K562 (cell line): ENCODE data around the gene EFS. TPM values are rescaled to one million over a fixed set of nuclear protein-coding genes. Genes with fewer than 3 reads are reported as not detected.

Experiments
- ATAC-seq: fragments of 200-7000 bp; cut with Tn5 transposase; 3 replicates; pipeline ENCODE4 v1.9.1; 2020; ENCODE audit warnings: moderate library complexity
- BruUV-seq: library from RNA; stranded (reverse); fragments of 400-500 nt; replicated peaks from 2 replicates; lab custom pipeline; 2021; lab: Mats Ljungman, UMichigan
- CTCF ChIA-PET: fragments of 300-600 bp; formaldehyde crosslinking; extraction: SDS; loops from one replicate; lab custom pipeline; 2021; ENCODE audit warnings: low intra/inter-chr PET ratio; lab: Yijun Ruan, JAX
- POLR2A ChIA-PET: fragments of 300-600, 350-650 bp; sonication (Branson Sonifier 250); formaldehyde crosslinking; extraction: SDS; loops from one replicate; lab custom pipeline; 2021; ENCODE audit warnings: antibody characterized with exemption, inconsistent platforms; lab: Yijun Ruan, JAX
- DNase-seq, 4 experiments: peaks; one replicate each; pipeline versions ENCODE4 v3.0.0 to v3.0.0-alpha.2; 2011 to 2018; ENCODE audit warnings: low spot score in 3 of 4, mixed read lengths in 3 of 4; ENCODE audit errors: extremely low read depth in 1 of 4
- FAIRE-seq: peaks from 2 replicates; lab custom pipeline; 2011; peaks lifted over from hg19 to GRCh38; lab: Jason Lieb, UNC
- H2AFZ ChIP-seq: 2 replicates; pipeline ENCODE4 v1.6.0; 2011; ENCODE audit warnings: low read depth, low read length, control low read depth, inconsistent platforms
- H3K27ac ChIP-seq: fragments of 200-600 bp; 3 replicates; pipeline ENCODE4 v1.8.0; 2011; ENCODE audit warnings: low read depth, mild to moderate bottlenecking, control low read depth, inconsistent platforms, low read length, moderate library complexity, mixed read lengths; ENCODE audit errors: extremely low read depth
- H3K27me3 ChIP-seq, 2 experiments: fragments of 300-600 bp in 1 of 2; 2 replicates in 1 of 2; 3 replicates in 1 of 2; pipeline versions ENCODE4 v1.6.0 to v1.8.0; 2011; ENCODE audit warnings: inconsistent platforms in 2 of 2, low read length in 2 of 2, mild to moderate bottlenecking in 1 of 2, mixed read lengths in 1 of 2, moderate library complexity in 1 of 2; ENCODE audit not compliant: control insufficient read depth in 2 of 2, insufficient read depth in 2 of 2
- H3K36me3 ChIP-seq: fragments of 300-600 bp; 3 replicates; pipeline ENCODE4 v1.8.0; 2011; ENCODE audit warnings: mild to moderate bottlenecking, low read length, inconsistent platforms; ENCODE audit not compliant: control insufficient read depth, insufficient read depth
- H3K4me1 ChIP-seq, 2 experiments: fragments of 200-600 bp in 1 of 2; replicated peaks in 1 of 2; 2 replicates in 1 of 2; 3 replicates in 1 of 2; pipeline versions ENCODE4 v1.5.1 to v1.8.0; 2011; ENCODE audit warnings: inconsistent platforms in 2 of 2, low read length in 2 of 2, mild to moderate bottlenecking in 1 of 2, mixed read lengths in 1 of 2, moderate library complexity in 1 of 2; ENCODE audit not compliant: control insufficient read depth in 2 of 2, insufficient read depth in 2 of 2
- H3K4me2 ChIP-seq: 2 replicates; pipeline ENCODE4 v1.6.1; 2011; ENCODE audit warnings: low read length, control low read depth, inconsistent platforms, mixed read lengths; ENCODE audit not compliant: insufficient read depth
- H3K4me3 ChIP-seq: fragments of 200-600 bp; sonication (generic), shearing (Covaris generic); 2 replicates; pipeline ENCODE4 v1.5.1; 2016; ENCODE audit warnings: control low read depth, inconsistent platforms
- H3K79me2 ChIP-seq: fragments of 200-600 bp; 3 replicates; pipeline ENCODE4 v1.8.0; 2011; ENCODE audit warnings: low read length, inconsistent platforms; ENCODE audit not compliant: control insufficient read depth, insufficient read depth
- H3K9ac ChIP-seq, 2 experiments: 2 replicates each; pipeline versions ENCODE4 v1.6.0 to v1.6.1; 2011; ENCODE audit warnings: low read depth in 2 of 2, low read length in 2 of 2, control low read depth in 1 of 2, inconsistent platforms in 1 of 2, mild to moderate bottlenecking in 1 of 2, mixed read lengths in 1 of 2; ENCODE audit not compliant: insufficient read depth in 1 of 2
- H3K9me1 ChIP-seq: one replicate; pipeline ENCODE4 v1.6.0; 2011; ENCODE audit warnings: inconsistent platforms, mild to moderate bottlenecking, low read length, moderate library complexity; ENCODE audit not compliant: control insufficient read depth, insufficient read depth
- H3K9me3 ChIP-seq: replicated peaks from 2 replicates; pipeline ENCODE4 v1.5.1; 2011; ENCODE audit warnings: low read depth, low read length, inconsistent platforms; ENCODE audit not compliant: control insufficient read depth, insufficient read depth
- H4K20me1 ChIP-seq: replicated peaks from 2 replicates; pipeline ENCODE4 v1.6.1; 2011; ENCODE audit warnings: low read length, inconsistent platforms, mixed read lengths; ENCODE audit not compliant: control insufficient read depth, insufficient read depth
- BMI1 ChIP-seq: fragments of 150-350 bp; IDR thresholded peaks from 2 replicates; pipeline ENCODE4 v1.6.1; 2014; ENCODE audit warnings: low read length
- CBX8 ChIP-seq: fragments of 200-600 bp; sonication (generic); IDR thresholded peaks from 2 replicates; pipeline ENCODE4 v1.6.1; 2012; ENCODE audit warnings: borderline replicate concordance, mixed run types, low read depth, mild to moderate bottlenecking, moderate library complexity, mixed read lengths, low read length, control low read depth, inconsistent platforms; ENCODE audit not compliant: poor library complexity, severe bottlenecking; ENCODE audit errors: extremely low read depth
- SMARCB1 ChIP-seq: IDR thresholded peaks from 2 replicates; pipeline ENCODE4 v1.6.1; 2011; ENCODE audit warnings: improper control_type of control experiment, low read depth; ENCODE audit not compliant: insufficient read length
- WHSC1 ChIP-seq: IDR thresholded peaks from one replicate; pipeline ENCODE4 v1.6.1; 2012; ENCODE audit warnings: low read length, control low read depth, inconsistent platforms
- ZKSCAN1 ChIP-seq: fragments of 150-350 bp; IDR thresholded peaks from 2 replicates; pipeline ENCODE4 v1.6.1; 2016; ENCODE audit warnings: low read depth, low read length
- ZNF124 ChIP-seq: sonication (generic); formaldehyde crosslinking; IDR thresholded peaks from 2 replicates; pipeline ENCODE4 v1.8.1; 2022; ENCODE audit warnings: missing genetic modification reagents
- ZNF318 ChIP-seq, 2 experiments: fragments of 450-650 bp; IDR thresholded peaks; 2 replicates each; pipeline ENCODE4 v1.6.1; 2016; ENCODE audit warnings: mild to moderate bottlenecking in 2 of 2, borderline replicate concordance in 1 of 2, low read depth in 1 of 2, moderate library complexity in 1 of 2
- WGBS: fragments of 100-300 bp; shearing (Covaris generic); methylation state at CpG from one replicate; pipeline ENCODE4 v1.1.6; 2016; ENCODE audit warnings: low coverage, mixed read lengths; ENCODE audit not compliant: insufficient coverage; ENCODE audit errors: missing lambda C conversion rate; 5-methylcytosine and 5-hydroxymethylcytosine counted together
- in situ Hi-C: fragments of 300-500 bp; cut with MboI; formaldehyde crosslinking; loops from 4 replicates; pipeline ENCODE4 v1.15.0; 2018; ENCODE audit warnings: inconsistent platforms, mixed read lengths
- intact Hi-C: fragments of 100-400 bp; cut with micrococcal nuclease; formaldehyde crosslinking; loops from 2 replicates; pipeline ENCODE4 v1.14.2; 2022
- polyA plus RNA-seq, 8 experiments: library from polyadenylated mRNA; depleted of rRNA in 4 of 8; stranded (reverse) in 5 of 8; unstranded in 3 of 8; fragments of >200 nt; fragmentation: Nextera tagmentation in 2 of 8; fragmentation: Illumina TruSeq in 1 of 8; extraction: Ambion mirVana in 2 of 8; extraction: Trizol in 1 of 8; gene quantifications; 2 replicates each; pipeline versions ENCODE4 v1.2.1 to v1.2.3, GENCODE V29; 2011 to 2014; ENCODE audit warnings: inconsistent platforms in 1 of 8, missing spikeins in 1 of 8
- total RNA-seq, 7 experiments: library from RNA; depleted of rRNA in 6 of 7; stranded (reverse); fragments of >200 nt in 6 of 7; fragmentation: Illumina TruSeq in 2 of 7; extraction: Trizol in 2 of 7; gene quantifications; 2 replicates each; pipeline versions ENCODE4 v1.2.1 to v1.2.3, GENCODE V29; 2011 to 2021; ENCODE audit warnings: low replicate concordance in 1 of 7
- TF ChIP-seq, protein P1 (sequence below): IDR thresholded peaks from 3 replicates; pipeline ENCODE4 v1.6.1; 2011; ENCODE audit warnings: borderline replicate concordance, mild to moderate bottlenecking, moderate library complexity; ENCODE audit not compliant: insufficient read length; ENCODE audit errors: extremely low read depth
- TF ChIP-seq, protein P2 (sequence below): sonication (generic); formaldehyde crosslinking; IDR thresholded peaks from 2 replicates; pipeline ENCODE4 v1.8.1; 2022; ENCODE audit warnings: missing genetic modification reagents

Gene EFS
- total and polyA plus RNA-seq, 9 of the 15 experiments (the other 6 are each of a cell fraction or from before 2014, with no cell fraction given): 0.01 to 0.03 TPM; not detected in 7

DNA sequence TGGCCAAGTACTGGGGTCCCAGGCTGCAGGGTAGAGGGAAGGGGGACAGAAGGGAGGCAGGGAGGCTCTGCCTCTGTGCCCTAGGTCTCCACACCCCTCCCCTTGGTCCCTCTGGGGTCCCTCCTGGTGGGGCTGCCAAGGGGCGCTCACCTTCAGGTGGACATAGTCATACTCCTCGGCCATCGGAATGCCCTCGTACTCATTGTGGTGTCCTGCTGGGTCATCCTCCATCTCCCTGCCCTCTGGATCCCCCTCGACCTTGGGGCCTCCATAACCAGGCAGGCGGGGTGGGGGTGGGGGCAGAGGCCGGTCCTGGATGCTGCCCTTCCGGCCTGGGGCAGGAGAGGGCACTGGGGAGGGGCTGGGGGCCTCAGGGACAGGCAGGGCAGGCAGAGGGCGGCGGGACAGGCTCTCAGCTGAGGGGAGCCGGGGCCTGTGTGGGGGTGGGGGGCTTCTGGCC lies 5.8 kb downstream of the EFS start:
- FAIRE-seq: no peak
- H3K36me3 ChIP-seq: no peaks in the 10 kb centered on the region
- in situ Hi-C loops (no loop called here), intact Hi-C loops (no loop called here)
- H2AFZ ChIP-seq: no peak overlapping the region
- BruUV-seq: no TSS peak
- WGBS: 11% methylated on average over 4 of the region's 11 CpGs
- no peak overlapping the region for H3K4me3 ChIP-seq
- DNase-seq: no peak
- H4K20me1 ChIP-seq: no peaks in the 10 kb centered on the region; the same call in 1 of the 2 replicates
- peaks cover 0 to 5% of the 10 kb centered on the region in 2 experiments; a peak in 3 of 5 replicates for H3K4me1 ChIP-seq
- no peak overlapping the region for H3K9ac ChIP-seq
- POLR2A ChIA-PET: no interaction called here
- no peak overlapping the region for H3K27ac ChIP-seq
- H3K4me2 ChIP-seq: no peak overlapping the region
- H3K9me3 ChIP-seq: no peaks in the 10 kb centered on the region
- H3K79me2 ChIP-seq: no peaks in the 10 kb centered on the region
- peaks cover 10 to 49% of the 10 kb centered on the region in 2 experiments for H3K27me3 ChIP-seq
- no peaks in the 10 kb centered on the region for H3K9me1 ChIP-seq
- ATAC-seq: no peak
- CTCF ChIA-PET: no interaction called here
- TF ChIP-seq WHSC1 (no peak), ZKSCAN1 (no peak), CBX8 (no peak), ZNF318 (IDR thresholded peaks at IDR 0.05; ENCODE audit: borderline replicate concordance in 1 of 2, low read depth in 1 of 2) (no peak), BMI1 (no peak), ZNF124 (CRISPR knock-in tag) (no peak), SMARCB1 (no peak)
- TF ChIP-seq, protein P1, sequence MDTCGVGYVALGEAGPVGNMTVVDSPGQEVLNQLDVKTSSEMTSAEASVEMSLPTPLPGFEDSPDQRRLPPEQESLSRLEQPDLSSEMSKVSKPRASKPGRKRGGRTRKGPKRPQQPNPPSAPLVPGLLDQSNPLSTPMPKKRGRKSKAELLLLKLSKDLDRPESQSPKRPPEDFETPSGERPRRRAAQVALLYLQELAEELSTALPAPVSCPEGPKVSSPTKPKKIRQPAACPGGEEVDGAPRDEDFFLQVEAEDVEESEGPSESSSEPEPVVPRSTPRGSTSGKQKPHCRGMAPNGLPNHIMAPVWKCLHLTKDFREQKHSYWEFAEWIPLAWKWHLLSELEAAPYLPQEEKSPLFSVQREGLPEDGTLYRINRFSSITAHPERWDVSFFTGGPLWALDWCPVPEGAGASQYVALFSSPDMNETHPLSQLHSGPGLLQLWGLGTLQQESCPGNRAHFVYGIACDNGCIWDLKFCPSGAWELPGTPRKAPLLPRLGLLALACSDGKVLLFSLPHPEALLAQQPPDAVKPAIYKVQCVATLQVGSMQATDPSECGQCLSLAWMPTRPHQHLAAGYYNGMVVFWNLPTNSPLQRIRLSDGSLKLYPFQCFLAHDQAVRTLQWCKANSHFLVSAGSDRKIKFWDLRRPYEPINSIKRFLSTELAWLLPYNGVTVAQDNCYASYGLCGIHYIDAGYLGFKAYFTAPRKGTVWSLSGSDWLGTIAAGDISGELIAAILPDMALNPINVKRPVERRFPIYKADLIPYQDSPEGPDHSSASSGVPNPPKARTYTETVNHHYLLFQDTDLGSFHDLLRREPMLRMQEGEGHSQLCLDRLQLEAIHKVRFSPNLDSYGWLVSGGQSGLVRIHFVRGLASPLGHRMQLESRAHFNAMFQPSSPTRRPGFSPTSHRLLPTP: no peak
- TF ChIP-seq, protein P2, sequence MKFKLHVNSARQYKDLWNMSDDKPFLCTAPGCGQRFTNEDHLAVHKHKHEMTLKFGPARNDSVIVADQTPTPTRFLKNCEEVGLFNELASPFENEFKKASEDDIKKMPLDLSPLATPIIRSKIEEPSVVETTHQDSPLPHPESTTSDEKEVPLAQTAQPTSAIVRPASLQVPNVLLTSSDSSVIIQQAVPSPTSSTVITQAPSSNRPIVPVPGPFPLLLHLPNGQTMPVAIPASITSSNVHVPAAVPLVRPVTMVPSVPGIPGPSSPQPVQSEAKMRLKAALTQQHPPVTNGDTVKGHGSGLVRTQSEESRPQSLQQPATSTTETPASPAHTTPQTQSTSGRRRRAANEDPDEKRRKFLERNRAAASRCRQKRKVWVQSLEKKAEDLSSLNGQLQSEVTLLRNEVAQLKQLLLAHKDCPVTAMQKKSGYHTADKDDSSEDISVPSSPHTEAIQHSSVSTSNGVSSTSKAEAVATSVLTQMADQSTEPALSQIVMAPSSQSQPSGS (CRISPR knock-in tag): no peak
